Measurements from ENCODE around the gene IL4R. TPM values are rescaled to one million over a fixed set of nuclear protein-coding genes. Genes with fewer than 3 reads are reported as not detected.

Gene IL4R
- total and polyA plus RNA-seq, 12 donors, result 5.0 to 28.9 (median 9.9) TPM

DNA sequence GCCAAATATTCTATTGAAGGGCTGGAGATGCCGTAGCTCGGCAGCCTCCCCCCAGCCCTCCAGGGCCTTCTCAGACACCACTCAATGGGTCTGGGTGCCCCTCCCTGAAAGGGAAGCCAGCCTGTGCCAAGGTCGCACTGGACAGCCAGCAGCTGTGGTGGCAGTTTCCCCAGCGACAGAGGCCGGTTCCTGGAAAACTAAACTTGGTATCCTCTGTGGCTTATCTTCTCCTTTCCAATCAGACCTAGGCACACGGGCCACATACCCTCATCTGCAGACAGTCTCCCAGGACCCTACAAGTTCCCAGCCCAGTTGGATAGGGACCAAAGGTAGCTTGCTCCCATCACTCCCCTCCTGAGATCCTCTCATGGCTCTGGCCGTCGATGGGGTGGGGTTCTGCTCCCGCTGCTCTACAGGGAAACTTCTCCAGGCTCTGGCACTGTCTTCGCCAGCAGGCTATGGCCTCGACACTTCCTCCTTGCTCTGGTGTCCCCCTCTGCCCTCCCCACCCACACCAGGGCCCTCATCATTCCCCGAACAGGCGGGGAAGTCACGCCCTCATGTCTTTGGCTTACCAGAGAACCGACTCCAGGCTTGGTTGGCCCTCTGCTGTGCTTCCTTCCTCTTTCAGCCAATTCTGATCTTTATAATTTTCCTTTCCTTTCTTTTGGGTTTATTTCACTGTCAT is 69.9 kb downstream of the IL4R start:
- Histone ChIP-seq H3K4me3 (no peak overlapping the region), H3K36me3 (no peaks in the 10 kb centered on the region), H3K9me3 (peaks cover 0 to 23% (median 4%) of the 10 kb centered on the region in 11 donors), H3K27me3 (peaks cover 0 to 9% (median 0%) of the 10 kb centered on the region in 7 donors), H3K4me1 (peaks cover 0 to 21% (median 0%) of the 10 kb centered on the region in 9 donors), H3K27ac (peak overlapping the region in 2 of 10 donors; percentile 8 to 79)
- ATAC-seq (peak; percentile 35 to 83 (median 66)), DNase-seq (peak; percentile 32 to 41)
- TF ChIP-seq, protein P1, sequence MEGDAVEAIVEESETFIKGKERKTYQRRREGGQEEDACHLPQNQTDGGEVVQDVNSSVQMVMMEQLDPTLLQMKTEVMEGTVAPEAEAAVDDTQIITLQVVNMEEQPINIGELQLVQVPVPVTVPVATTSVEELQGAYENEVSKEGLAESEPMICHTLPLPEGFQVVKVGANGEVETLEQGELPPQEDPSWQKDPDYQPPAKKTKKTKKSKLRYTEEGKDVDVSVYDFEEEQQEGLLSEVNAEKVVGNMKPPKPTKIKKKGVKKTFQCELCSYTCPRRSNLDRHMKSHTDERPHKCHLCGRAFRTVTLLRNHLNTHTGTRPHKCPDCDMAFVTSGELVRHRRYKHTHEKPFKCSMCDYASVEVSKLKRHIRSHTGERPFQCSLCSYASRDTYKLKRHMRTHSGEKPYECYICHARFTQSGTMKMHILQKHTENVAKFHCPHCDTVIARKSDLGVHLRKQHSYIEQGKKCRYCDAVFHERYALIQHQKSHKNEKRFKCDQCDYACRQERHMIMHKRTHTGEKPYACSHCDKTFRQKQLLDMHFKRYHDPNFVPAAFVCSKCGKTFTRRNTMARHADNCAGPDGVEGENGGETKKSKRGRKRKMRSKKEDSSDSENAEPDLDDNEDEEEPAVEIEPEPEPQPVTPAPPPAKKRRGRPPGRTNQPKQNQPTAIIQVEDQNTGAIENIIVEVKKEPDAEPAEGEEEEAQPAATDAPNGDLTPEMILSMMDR (IDR thresholded peaks at IDR 0.05), result no peak
- intact Hi-C loops (cut with DNase I), result no loop called here
- WGBS, 2 donors, result 75 to 76% methylated on average over 15 of the region's 15 CpGs

DNA sequence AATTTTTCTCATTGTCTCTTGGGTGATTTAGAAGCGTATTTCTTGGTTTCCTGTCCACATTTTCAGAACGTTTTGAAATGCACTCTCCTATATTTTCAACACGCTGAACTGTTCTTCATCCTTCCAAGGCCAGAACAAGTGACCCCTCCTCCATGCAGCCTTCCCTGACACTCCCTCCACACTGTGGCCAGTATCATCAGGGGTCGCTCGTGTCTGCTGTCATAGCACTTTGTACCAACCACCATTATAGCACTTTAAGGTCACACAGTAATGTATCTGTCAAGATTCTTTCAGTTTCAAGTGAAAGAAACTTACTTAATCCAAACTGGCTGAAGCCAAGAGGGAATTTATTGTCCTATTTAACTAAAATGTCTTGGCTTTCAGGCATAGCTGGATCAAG is 70.7 kb downstream of the IL4R start:
- peak overlapping the region in 2 of 10 donors; percentile 36 to 79 for H3K27ac ChIP-seq
- ATAC-seq (no peak), DNase-seq (no peak)
- peaks cover 0 to 16% (median 0%) of the 10 kb centered on the region in 7 donors for H3K27me3 ChIP-seq
- H3K4me1 ChIP-seq, result peaks cover 0 to 14% (median 0%) of the 10 kb centered on the region in 9 donors
- no peaks in the 10 kb centered on the region for H3K36me3 ChIP-seq
- WGBS, 2 donors, result 61 to 69% methylated on average over 5 of the region's 5 CpGs
- intact Hi-C loops (cut with DNase I), result no loop called here
- TF ChIP-seq, protein P1 (IDR thresholded peaks at IDR 0.05), result no peak
- no peak overlapping the region for H3K4me3 ChIP-seq
- H3K9me3 ChIP-seq, result peaks cover 0 to 27% (median 4%) of the 10 kb centered on the region in 11 donors

DNA sequence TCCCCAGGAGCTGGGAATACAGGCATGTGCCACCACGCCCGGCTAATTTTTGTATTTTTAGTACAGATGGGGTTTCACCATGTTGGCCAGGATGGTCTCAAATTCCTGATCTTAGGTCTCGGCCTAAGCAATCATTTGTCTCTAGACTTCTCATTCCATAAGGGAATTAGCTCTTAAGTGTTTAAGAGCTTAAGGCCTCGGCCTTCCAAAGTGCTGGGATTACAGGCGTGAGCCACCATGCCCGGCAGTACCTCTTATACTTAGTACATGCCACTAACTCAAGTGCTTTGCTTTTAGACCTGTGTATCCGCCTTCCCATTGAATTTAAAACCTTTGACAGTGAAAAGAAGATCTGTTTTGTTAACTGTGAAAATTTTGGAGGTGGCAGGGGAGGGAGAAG is 71.6 kb downstream of the IL4R start:
- DNase-seq (no peak), ATAC-seq (no peak)
- no peaks in the 10 kb centered on the region for H3K36me3 ChIP-seq
- H3K4me3 ChIP-seq, result no peak overlapping the region
- peak overlapping the region in 1 of 10 donors; percentile 79 for H3K27ac ChIP-seq
- H3K9me3 ChIP-seq, result peaks cover 0 to 29% (median 4%) of the 10 kb centered on the region in 11 donors
- WGBS, 2 donors, result 84 to 89% methylated on average over 7 of the region's 7 CpGs
- peaks cover 0 to 24% (median 0%) of the 10 kb centered on the region in 7 donors for H3K27me3 ChIP-seq
- intact Hi-C loops (cut with DNase I), result no loop called here
- H3K4me1 ChIP-seq, result peaks cover 0 to 21% (median 0%) of the 10 kb centered on the region in 9 donors
- TF ChIP-seq, protein P1 (IDR thresholded peaks at IDR 0.05), result no peak

DNA sequence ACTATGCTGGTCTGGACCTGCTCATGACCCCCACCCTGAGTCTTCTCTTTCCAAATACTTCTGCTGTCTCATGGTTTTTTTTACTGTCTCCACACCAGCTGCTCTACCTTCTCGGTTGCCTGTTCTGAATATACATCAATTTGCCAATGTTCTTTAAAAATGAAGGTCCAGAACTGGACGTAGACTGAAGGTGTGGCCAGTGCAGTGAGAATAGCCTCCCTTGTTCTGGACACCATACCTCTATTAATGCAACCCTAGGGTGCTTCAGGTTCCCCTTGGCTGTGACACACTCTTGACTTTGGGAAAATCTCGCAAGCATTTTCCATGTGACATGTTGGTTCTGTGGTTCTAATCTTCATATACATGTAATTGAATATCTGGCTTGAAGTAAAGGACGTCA is 72.9 kb downstream of the IL4R start:
- no peak for DNase-seq
- no peaks in the 10 kb centered on the region for H3K36me3 ChIP-seq
- 69 to 74% methylated on average over 4 of the region's 4 CpGs for WGBS, 2 donors
- H3K4me1 ChIP-seq, result peaks cover 0 to 25% (median 0%) of the 10 kb centered on the region in 9 donors
- intact Hi-C loops (cut with DNase I), result no loop called here
- TF ChIP-seq, protein P1 (IDR thresholded peaks at IDR 0.05), result no peak
- no peak overlapping the region for H3K4me3 ChIP-seq
- H3K27me3 ChIP-seq, result peaks cover 0 to 30% (median 0%) of the 10 kb centered on the region in 7 donors
- H3K27ac ChIP-seq, result no peak overlapping the region
- peaks cover 0 to 28% (median 4%) of the 10 kb centered on the region in 11 donors for H3K9me3 ChIP-seq
- no peak for ATAC-seq
